ENCODE measurements around the gene ECD. TPM values are rescaled to one million over a fixed set of nuclear protein-coding genes. Genes with fewer than 3 reads are reported as not detected.

Gene ECD
- 24.9 to 32.3 TPM (median 26.6 TPM) in 5 replicates for total RNA-seq (2022; extraction: Qiagen RNA extraction; ENCODE audit: low read depth)

DNA sequence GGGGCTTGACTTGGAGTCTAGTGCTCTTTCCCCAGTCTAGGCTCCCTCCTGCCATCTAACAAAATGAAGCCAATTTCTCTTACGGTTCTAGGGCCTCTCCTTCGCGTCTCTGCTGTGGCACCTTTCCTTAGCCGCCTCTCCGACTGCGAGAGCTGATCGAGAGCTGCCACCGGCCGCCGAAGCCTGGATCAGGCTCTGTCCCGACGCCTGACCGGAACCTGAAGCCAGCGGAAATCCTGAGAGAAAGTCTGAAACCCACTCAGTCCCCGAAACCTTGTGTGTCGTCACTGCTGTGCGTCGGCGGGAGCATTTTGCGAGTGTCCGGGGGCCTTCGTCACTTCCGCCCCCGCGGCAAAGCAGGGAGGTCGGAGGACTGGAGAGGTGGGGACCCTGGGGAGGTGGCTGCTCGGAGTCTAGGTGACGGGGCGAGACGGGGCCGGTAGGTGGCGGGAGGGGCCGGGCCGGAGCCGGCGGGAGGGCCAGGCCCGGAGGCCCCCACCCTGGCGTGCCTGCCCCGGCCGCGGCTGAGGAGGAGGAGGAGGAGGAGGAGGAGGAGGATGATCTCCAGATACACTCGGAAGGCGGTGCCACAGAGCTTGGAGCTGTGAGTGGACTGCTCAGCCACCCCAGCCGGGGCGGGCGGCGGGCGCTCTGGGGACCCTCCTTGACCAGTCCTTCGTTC is at the start of gene ECD, which contains the start of gene FAM149B1:
ECD (minus strand) TSS at position 226 of the 682 bp plus-strand sequence. CDS start 4,071 bp downstream, outside the sequence.
FAM149B1 (plus strand) TSS at position 337 of the 682 bp plus-strand sequence; CDS start at position 558, 221 bp downstream.

DNA sequence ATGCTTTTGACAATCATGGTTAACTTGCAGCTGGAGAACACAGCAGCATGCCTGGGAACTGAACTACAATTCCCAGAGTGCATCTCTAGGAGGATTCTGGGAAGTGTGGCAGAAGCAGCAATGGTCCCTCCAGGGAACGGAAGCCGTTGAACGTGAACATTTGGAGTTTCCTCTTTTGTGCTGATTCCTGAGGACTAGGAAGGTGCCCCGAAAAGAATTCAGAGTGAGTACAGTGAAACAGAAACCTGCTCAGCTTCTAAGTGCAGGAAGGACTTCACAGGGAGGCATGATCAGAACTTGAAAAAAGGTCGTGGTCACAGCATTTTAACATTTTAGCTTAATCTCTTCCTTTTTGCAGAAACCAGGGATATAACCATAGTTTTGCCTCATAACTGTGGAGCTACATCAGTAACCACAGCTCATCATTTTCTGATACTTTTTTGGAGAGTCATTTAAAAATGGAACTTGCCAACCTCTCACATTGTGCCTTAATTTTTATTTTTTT is 57.4 kb downstream of the ECD start, which contains the start of gene NUDT13:
NUDT13 (plus strand) TSS at position 111 of the 505 bp plus-strand sequence. CDS start 3,911 bp downstream, outside the sequence.

DNA sequence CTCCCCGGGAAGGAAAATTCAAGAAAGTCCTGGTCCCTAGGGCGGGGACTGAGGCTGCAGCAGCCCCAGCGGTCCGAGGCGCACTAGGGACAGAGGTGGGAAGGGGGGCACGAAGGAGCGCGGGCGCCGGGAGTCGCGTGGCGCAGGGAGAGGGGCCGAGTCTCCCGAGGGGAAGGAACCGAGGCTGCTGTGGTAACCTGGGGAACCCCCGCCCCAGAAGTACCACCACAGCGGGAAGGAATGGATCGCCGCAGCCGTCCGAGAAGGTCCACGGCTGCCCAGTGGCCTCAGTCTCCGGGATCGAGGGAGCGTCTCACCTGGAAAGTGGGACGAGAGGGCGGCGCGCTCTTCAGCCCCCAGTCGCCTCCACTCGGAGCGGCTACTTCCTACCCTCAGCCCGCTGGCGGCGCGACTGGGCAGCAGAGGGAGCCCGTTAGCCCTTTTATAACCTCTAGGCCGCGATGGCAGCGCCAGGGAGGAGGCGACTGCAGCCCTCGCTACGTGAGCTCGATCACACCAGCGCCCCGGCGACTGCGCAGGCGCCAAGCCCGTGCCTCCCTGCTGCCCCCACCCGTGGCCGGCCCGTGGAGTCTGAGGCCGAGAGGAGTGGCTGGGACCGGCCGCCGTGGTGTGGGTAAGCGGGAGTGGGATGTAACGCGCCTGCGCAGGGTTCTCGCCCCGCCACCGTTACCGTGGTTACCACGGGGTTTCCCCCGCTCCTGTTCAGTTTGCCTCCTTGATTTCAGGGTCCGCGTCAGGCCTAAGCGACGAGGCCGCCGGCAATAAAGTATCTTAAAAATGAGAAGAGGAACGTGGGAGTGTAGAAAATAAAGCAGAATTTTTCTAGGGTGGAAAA is 71.1 kb downstream of the ECD start, which contains the start of gene P4HA1:
P4HA1 (minus strand) TSS at position 418 of the 856 bp plus-strand sequence. CDS start 21,983 bp downstream, outside the sequence.

Other genes starting within 250 kb of the ECD start
- gene PLA2G12B, start 213.2 kb downstream of the ECD start, total RNA-seq (2022; extraction: Qiagen RNA extraction; ENCODE audit: low read depth) = not detected in 5 replicates
- 12.9 to 26.3 TPM (median 21.1 TPM) in 5 replicates for gene P4HA1, start 71.1 kb downstream of the ECD start, total RNA-seq (2022; extraction: Qiagen RNA extraction; ENCODE audit: low read depth)
- gene NUDT13, start 57.6 kb downstream of the ECD start, total RNA-seq (2022; extraction: Qiagen RNA extraction; ENCODE audit: low read depth) = 1.8 to 3.0 TPM (median 2.3 TPM) in 5 replicates
- 5.8 to 7.9 TPM (median 7.3 TPM) in 5 replicates for gene FAM149B1, start 111 bp upstream of the ECD start, total RNA-seq (2022; extraction: Qiagen RNA extraction; ENCODE audit: low read depth)
- gene DNAJC9, start 79.2 kb upstream of the ECD start, total RNA-seq (2022; extraction: Qiagen RNA extraction; ENCODE audit: low read depth) = 48.0 to 52.7 TPM (median 51.6 TPM) in 5 replicates
- 122 to 194 TPM (median 178 TPM) in 5 replicates for gene MRPS16, start 84.6 kb upstream of the ECD start, total RNA-seq (2022; extraction: Qiagen RNA extraction; ENCODE audit: low read depth)
- 0.11 to 0.16 TPM (median 0.14 TPM) in 5 replicates for gene CFAP70, start 190.9 kb upstream of the ECD start, total RNA-seq (2022; extraction: Qiagen RNA extraction; ENCODE audit: low read depth)
- gene ANXA7, start 246.1 kb upstream of the ECD start, total RNA-seq (2022; extraction: Qiagen RNA extraction; ENCODE audit: low read depth) = 109 to 138 TPM (median 111 TPM) in 5 replicates

All from A549 treated with RU486 at 1 μM for 4 hours (cell line).